Neural progenitor cell (in vitro differentiated cells): ENCODE data around the gene SMYD5. TPM values are rescaled to one million over a fixed set of nuclear protein-coding genes. Genes with fewer than 3 reads are reported as not detected.

Experiments used
- DNase-seq: peaks from one replicate; pipeline ENCODE4 v3.0.0-alpha.2; 2016; ENCODE audit warnings: low spot score
- H2AFZ ChIP-seq: fragments of 200-600 bp; sonication (generic); replicated peaks from 2 replicates; pipeline ENCODE4 v1.6.1; 2016; ENCODE audit warnings: antibody characterized with exemption
- H3F3A ChIP-seq: fragments of 200-600 bp; sonication (generic); 2 replicates; pipeline ENCODE4 v1.6.1; 2016; ENCODE audit warnings: antibody characterized with exemption, low read depth
- H3K27ac ChIP-seq: fragments of 200-600 bp; sonication (generic); 2 replicates; pipeline ENCODE4 v1.5.1; 2016; ENCODE audit warnings: mild to moderate bottlenecking
- H3K27me3 ChIP-seq: fragments of 200-600 bp; sonication (generic); 2 replicates; pipeline ENCODE4 v1.6.1; 2016; ENCODE audit warnings: mild to moderate bottlenecking, moderate library complexity
- H3K36me3 ChIP-seq: fragments of 200-600 bp; sonication (generic); 2 replicates; pipeline ENCODE4 v1.5.1; 2016
- H3K4me1 ChIP-seq: fragments of 200-600 bp; sonication (generic); 2 replicates; pipeline ENCODE4 v1.6.1; 2016; ENCODE audit warnings: mixed run types
- H3K4me2 ChIP-seq: fragments of 200-600 bp; sonication (generic); 2 replicates; pipeline ENCODE4 v1.6.1; 2016
- H3K4me3 ChIP-seq: fragments of 200-600 bp; sonication (generic); 2 replicates; pipeline ENCODE4 v1.5.1; 2016
- H3K79me2 ChIP-seq: fragments of 200-600 bp; sonication (generic); 2 replicates; pipeline ENCODE4 v1.6.1; 2016; ENCODE audit warnings: low read depth
- H3K9ac ChIP-seq: fragments of 200-600 bp; sonication (generic); 2 replicates; pipeline ENCODE4 v1.6.1; 2016
- H3K9me3 ChIP-seq: fragments of 200-600 bp; sonication (generic); 2 replicates; pipeline ENCODE4 v1.5.1; 2016; ENCODE audit warnings: low read depth
- H4K20me1 ChIP-seq: fragments of 200-600 bp; sonication (generic); 2 replicates; pipeline ENCODE4 v1.6.1; 2016; ENCODE audit warnings: low read depth
- H3K27ac Mint-ChIP-seq: 3 replicates; pipeline ENCODE4 v1.8.0; 2021; ENCODE audit warnings: mixed read lengths
- H3K27me3 Mint-ChIP-seq: 2 replicates; pipeline ENCODE4 v1.8.0; 2022; ENCODE audit warnings: low read depth, mild to moderate bottlenecking, inconsistent platforms, moderate library complexity, mixed read lengths; ENCODE audit not compliant: insufficient read depth
- H3K36me3 Mint-ChIP-seq: 3 replicates; pipeline ENCODE4 v1.8.0; 2021; ENCODE audit warnings: mixed read lengths
- H3K4me1 Mint-ChIP-seq: 3 replicates; pipeline ENCODE4 v1.8.0; 2021; ENCODE audit warnings: mixed read lengths
- H3K4me3 Mint-ChIP-seq: 3 replicates; pipeline ENCODE4 v1.8.0; 2021; ENCODE audit warnings: mild to moderate bottlenecking, moderate library complexity, mixed read lengths
- H3K9me3 Mint-ChIP-seq: 3 replicates; pipeline ENCODE4 v1.8.0; 2020; ENCODE audit warnings: mixed read lengths
- CTCF ChIP-seq: fragments of 200-600 bp; sonication (generic); IDR thresholded peaks from 2 replicates; pipeline ENCODE4 v1.5.1; 2017; ENCODE audit warnings: antibody characterized with exemption, mild to moderate bottlenecking
- EZH2 ChIP-seq: fragments of 200-600 bp; sonication (generic); IDR thresholded peaks from 2 replicates; pipeline ENCODE4 v1.6.1; 2017; ENCODE audit warnings: antibody characterized with exemption, mild to moderate bottlenecking, moderate library complexity
- EZH2phosphoT487 ChIP-seq: fragments of 200-600 bp; sonication (generic); IDR thresholded peaks from 2 replicates; pipeline ENCODE4 v1.6.1; 2017; ENCODE audit warnings: antibody characterized with exemption
- total RNA-seq: library from RNA; depleted of rRNA; stranded (reverse); fragments of >200 nt; gene quantifications from 2 replicates; pipeline ENCODE4 v1.2.3, GENCODE V29; 2015; ENCODE audit warnings: low replicate concordance

The SMYD5 gene
- total RNA-seq, 1 donor from 2014 or later, result 21.0 TPM

GRCh38 chr2:73228631-73229030 is 14.6 kb downstream of the SMYD5 start:
- no peak overlapping the region for H2AFZ ChIP-seq
- H3K27me3 Mint-ChIP-seq, result peaks cover 4% of the 10 kb centered on the region
- no peak overlapping the region for H3K4me2 ChIP-seq
- no peaks in the 10 kb centered on the region for H3K36me3 ChIP-seq
- H3K27ac ChIP-seq, result no peak overlapping the region
- peaks cover 3% of the 10 kb centered on the region for H3F3A ChIP-seq
- no peak for TF ChIP-seq CTCF
- no peak for TF ChIP-seq EZH2phosphoT487
- TF ChIP-seq EZH2, result no peak
- H3K27ac Mint-ChIP-seq, result no peak overlapping the region
- DNase-seq, result no peak
- H3K9me3 Mint-ChIP-seq, result no peaks in the 10 kb centered on the region
- no peak overlapping the region for H3K4me3 ChIP-seq
- H3K79me2 ChIP-seq, result no peaks in the 10 kb centered on the region
- H3K4me1 Mint-ChIP-seq, result peaks cover 4% of the 10 kb centered on the region
- H3K9me3 ChIP-seq, result no peaks in the 10 kb centered on the region
- no peaks in the 10 kb centered on the region for H3K27me3 ChIP-seq
- peaks cover 5% of the 10 kb centered on the region for H3K4me1 ChIP-seq
- no peaks in the 10 kb centered on the region for H4K20me1 ChIP-seq
- no peak overlapping the region for H3K4me3 Mint-ChIP-seq
- H3K36me3 Mint-ChIP-seq, result peaks cover 1% of the 10 kb centered on the region
- H3K9ac ChIP-seq, result no peak overlapping the region

- Mint-ChIP-seq H3K27me3 (peaks cover 4% of the 10 kb centered on the region), H3K4me3 (peak overlapping the region; percentile 99), H3K9me3 (no peaks in the 10 kb centered on the region), H3K4me1 (peaks cover 24% of the 10 kb centered on the region), H3K27ac (no peak overlapping the region), H3K36me3 (no peaks in the 10 kb centered on the region)
- Histone ChIP-seq H3K9me3 (no peaks in the 10 kb centered on the region), H3K79me2 (peaks cover 36% of the 10 kb centered on the region), H3K27me3 (no peaks in the 10 kb centered on the region), H3K9ac (peak overlapping the region; percentile 22), H3K4me3 (peak overlapping the region; percentile 86), H3K4me2 (peak overlapping the region; percentile 93), H4K20me1 (peaks cover 31% of the 10 kb centered on the region), H3K4me1 (peaks cover 14% of the 10 kb centered on the region), H3K27ac (no peak overlapping the region), H3F3A (peaks cover 11% of the 10 kb centered on the region), H2AFZ (peak overlapping the region; percentile 70), H3K36me3 (no peaks in the 10 kb centered on the region)
- TF ChIP-seq EZH2phosphoT487 (no peak), CTCF (no peak), EZH2 (no peak)
- DNase-seq, result no peak
Measured at GRCh38 chr2:73232403-73233153, 18.5 kb downstream of the SMYD5 start.

GRCh38 chr2:73233154-73233931 is 19.3 kb downstream of the SMYD5 start, which contains the start of gene PRADC1:
Gene PRADC1, minus strand, starts transcription at chr2:73233239. Its CDS starts 79 bp downstream, at chr2:73233160.
- peak within 1 kb of the TSS; percentile 70 for H2AFZ ChIP-seq
- peak; percentile 99 for DNase-seq
- peak within 1 kb of the TSS; percentile 93 for H3K4me2 ChIP-seq
- no peaks in the 10 kb centered on the region for H3K9me3 Mint-ChIP-seq
- peaks cover 43% of the 10 kb centered on the region for H3K79me2 ChIP-seq
- peak within 1 kb of the TSS; percentile 98 for H3K27ac Mint-ChIP-seq
- no peaks in the 10 kb centered on the region for H3K27me3 ChIP-seq
- no peaks in the 10 kb centered on the region for H3K9me3 ChIP-seq
- peak within 1 kb of the TSS; percentile 99 for H3K4me3 Mint-ChIP-seq
- H3F3A ChIP-seq, result peaks cover 19% of the 10 kb centered on the region
- H3K27ac ChIP-seq, result peak within 1 kb of the TSS; percentile 23
- peak within 1 kb of the TSS; percentile 22 for H3K9ac ChIP-seq
- H3K36me3 Mint-ChIP-seq, result no peaks in the 10 kb centered on the region
- H4K20me1 ChIP-seq, result peaks cover 39% of the 10 kb centered on the region
- peaks cover 28% of the 10 kb centered on the region for H3K4me1 Mint-ChIP-seq
- peak within 1 kb of the TSS; percentile 86 for H3K4me3 ChIP-seq
- H3K36me3 ChIP-seq, result no peaks in the 10 kb centered on the region
- H3K27me3 Mint-ChIP-seq, result peaks cover 4% of the 10 kb centered on the region
- peaks cover 17% of the 10 kb centered on the region for H3K4me1 ChIP-seq
- TF ChIP-seq CTCF (no peak), EZH2phosphoT487 (peak; percentile 7)
